Hypothalamus (tissue), 51 donors: ENCODE data around the gene PLCB1.
A peak's percentile ranks its signal among the peaks of the same experiment; 100 is the strongest.

Source experiments
- DNase-seq, 51 donors: peaks; one replicate each; lab custom pipeline; 2025; lab: John Stamatoyannopoulos, UW

The PLCB1 gene

GRCh38 chr20:8234580-8234979 lies 102.5 kb downstream of the PLCB1 start:
- no peak for DNase-seq

DNA sequence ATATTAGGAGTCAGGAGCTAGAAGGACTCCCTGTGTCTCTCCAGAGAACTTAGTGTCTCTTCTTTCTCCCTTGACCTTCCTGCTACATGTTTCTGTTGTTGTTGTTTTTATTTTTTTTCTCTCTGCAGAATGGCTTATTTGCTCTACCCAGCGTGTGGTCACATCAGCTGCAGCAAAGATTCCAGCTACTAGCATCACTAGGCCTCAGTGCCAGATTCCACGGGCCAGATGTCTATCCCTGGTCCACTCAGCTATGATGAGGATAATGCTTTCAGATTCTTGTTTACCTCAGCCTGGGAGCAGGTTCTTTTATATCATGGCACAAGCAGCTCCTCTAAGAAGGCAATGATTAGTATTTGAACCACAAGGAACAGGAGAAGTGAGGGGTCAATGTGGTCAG lies 110.0 kb downstream of the PLCB1 start:
- DNase-seq: no peak

- DNase-seq: no peak
These were observed 111.0 kb downstream of the PLCB1 start for GRCh38 chr20:8242827-8243724.

DNA sequence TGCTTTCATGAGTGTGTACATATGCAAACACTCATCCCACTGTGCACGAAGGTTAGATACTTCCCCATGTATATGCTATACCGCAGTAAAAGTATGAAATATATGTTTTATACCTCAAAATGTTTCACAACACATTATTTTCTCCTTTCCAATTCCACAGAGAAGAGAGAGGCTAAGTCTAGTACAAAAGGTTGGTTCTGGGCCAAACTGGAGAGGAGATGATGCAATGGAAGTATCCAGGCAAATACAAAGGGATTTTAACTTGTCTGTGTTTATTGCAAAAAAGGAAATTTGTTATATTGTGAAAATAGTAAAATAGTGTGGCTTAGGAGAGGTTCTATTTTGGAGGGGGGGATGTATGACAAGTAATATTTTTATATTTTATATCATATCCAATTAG lies 112.6 kb downstream of the PLCB1 start:
- peak in 2 of 51 donors; percentile 1 to 4 for DNase-seq

DNA sequence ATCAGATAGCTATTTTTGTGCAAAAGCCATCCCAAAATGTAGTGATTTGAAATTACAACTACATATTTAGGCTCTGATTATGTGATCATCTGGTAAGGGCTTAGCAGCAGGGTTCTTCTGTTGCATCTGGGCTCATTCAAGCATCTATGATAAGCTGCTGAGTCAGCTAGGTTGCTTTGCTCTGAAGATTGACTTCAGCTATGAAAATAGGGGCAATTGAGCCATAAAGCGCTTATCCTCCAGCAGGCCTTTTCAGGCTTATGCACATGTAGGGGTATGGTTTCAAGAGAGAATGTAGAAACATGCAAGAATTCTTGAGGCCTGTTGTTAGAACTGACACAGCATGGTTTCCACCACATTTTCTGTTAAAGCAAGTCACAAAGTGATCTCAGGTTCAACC lies 114.1 kb downstream of the PLCB1 start:
- no peak for DNase-seq

GRCh38 chr20:8246716-8247115 lies 114.7 kb downstream of the PLCB1 start:
- DNase-seq: no peak

GRCh38 chr20:8248051-8248450 lies 116.0 kb downstream of the PLCB1 start:
- no peak for DNase-seq

DNA sequence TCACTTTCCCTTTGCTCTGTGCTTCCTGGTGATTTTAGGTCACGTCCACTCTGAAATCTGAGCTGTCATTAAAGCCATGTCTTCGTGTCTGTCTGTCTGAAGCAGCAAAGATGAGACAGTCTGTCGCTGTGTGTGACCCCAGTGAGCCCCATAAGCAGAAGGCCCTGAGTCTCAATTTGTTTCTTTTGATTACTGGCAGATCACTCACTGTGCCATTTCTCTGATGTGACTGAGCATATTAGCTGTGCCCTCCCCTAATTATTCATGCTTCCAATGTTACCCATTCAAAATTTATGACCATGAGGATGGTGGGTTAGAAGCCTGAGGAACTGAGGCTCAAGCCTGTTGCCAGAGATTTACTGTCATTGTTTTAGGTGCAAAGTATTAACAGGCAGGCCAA lies 117.6 kb downstream of the PLCB1 start:
- no peak for DNase-seq

GRCh38 chr20:8250539-8251200 lies 118.6 kb downstream of the PLCB1 start:
- DNase-seq: no peak

- DNase-seq: no peak
These were observed 119.1 kb downstream of the PLCB1 start for GRCh38 chr20:8251201-8251575.

GRCh38 chr20:8254911-8255582 lies 123.0 kb downstream of the PLCB1 start:
- no peak for DNase-seq

DNA sequence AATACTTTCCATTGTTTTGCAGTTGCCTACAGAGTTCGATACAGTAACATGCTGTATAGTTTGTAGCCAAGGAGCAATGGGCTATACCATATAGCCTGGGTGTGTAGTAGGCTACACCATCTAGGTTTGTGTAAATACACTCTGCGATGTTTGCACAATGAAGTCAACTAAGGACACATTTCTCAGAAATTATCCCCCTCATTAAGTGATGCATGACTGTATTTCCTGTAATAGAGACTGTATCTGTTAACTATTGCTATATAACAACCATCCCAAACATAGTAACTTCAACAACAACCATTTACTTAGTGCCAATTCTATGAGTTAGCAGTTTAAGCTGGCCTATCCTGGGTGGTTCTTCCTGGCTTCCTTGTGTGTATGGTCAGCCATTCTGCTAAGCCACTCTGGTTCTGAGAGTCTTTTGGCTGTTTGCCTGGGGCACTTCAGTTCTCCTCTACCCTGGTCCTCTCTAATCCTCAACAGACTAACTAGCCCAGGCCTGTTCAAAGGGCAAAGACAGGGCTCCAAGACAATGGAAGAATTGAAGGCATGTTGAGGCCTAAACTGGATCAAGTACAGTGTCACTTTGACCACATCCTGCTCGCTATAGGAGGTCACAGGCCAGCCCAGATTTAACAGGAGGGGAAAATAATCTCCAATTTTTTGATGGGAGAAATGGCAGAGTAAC lies 124.0 kb downstream of the PLCB1 start:
- no peak for DNase-seq

GRCh38 chr20:8260837-8261251 lies 128.8 kb downstream of the PLCB1 start:
- no peak for DNase-seq

GRCh38 chr20:8262721-8263120 lies 130.7 kb downstream of the PLCB1 start:
- DNase-seq: no peak

GRCh38 chr20:8265588-8265987 lies 133.5 kb downstream of the PLCB1 start:
- DNase-seq: no peak

GRCh38 chr20:8267009-8267408 lies 134.9 kb downstream of the PLCB1 start:
- no peak for DNase-seq

DNA sequence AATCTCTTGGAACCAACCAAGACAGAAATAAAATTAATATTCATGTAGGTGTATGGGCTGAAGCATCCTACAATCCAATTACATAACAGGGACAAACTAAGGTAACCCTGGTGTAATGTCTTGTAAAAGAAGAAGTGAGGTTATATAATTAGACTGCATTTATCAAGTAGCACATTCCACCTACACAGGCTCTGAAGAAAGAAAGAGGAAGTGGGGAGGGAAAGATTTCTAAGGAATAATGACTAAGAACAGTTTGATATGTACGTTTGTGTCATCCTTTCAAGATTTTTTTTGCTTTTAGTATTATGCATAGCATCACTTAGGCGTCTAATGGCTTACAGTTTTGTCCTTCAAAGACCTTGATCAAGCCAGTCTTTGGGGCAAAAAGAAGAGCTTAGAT lies 139.7 kb downstream of the PLCB1 start:
- peak in 1 of 51 donors; percentile 35 for DNase-seq

GRCh38 chr20:8272766-8273165 lies 140.7 kb downstream of the PLCB1 start:
- DNase-seq: no peak

DNA sequence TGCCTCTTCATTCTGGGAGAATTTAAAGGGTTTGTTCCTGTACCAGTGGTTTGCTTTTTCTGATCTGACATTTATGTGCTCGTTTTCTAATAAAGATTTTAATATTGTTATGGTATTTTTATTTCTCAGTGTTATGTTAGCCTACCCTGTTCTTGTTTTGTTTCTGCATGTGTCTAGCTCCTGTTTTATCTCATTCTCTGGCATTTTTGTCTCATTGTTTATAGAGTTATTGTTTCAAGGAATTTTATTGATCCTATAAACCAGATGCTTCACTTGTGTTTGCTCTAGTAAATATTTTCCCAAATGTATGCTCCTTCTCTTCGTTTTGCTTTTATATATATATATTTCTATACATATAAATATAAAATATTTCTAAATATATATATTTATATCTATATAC lies 152.8 kb downstream of the PLCB1 start:
- DNase-seq: no peak

DNA sequence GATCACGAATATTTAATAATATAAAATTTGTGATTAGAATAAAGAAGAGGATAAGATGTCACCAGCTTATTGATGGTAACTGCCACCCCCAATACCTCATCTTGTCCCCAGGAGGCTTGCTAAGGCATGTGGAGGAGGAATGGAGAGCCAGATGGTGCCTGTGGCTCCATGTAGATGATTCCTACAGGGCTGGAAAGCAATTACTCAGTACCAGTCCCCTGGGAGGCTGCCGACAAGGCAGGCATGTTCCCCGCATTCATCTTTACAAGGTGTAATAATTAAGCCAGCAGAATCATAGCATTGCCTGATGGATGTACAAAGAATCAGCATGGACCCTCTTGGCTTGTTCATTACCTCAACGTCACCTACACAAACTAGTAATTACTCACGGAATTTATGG lies 155.3 kb downstream of the PLCB1 start:
- DNase-seq: no peak

- DNase-seq: no peak
These were observed 159.1 kb downstream of the PLCB1 start for GRCh38 chr20:8291200-8291599.
